ENCODE data around the gene SPAG4.

SPAG4 gene

GRCh38 chr20:35650632-35651031 lies 35.0 kb downstream of the SPAG4 start:
- TF ChIP-seq MAX (IDR thresholded peaks at IDR 0.05) (no peak), RAD21 (IDR thresholded peaks at IDR 0.05; ENCODE audit: low read depth) (no peak), REST (IDR thresholded peaks at IDR 0.05; ENCODE audit: low read depth) (no peak), EGR1 (IDR thresholded peaks at IDR 0.05) (no peak), YY1 (IDR thresholded peaks at IDR 0.05; ENCODE audit: low read depth) (no peak), USF1 (IDR thresholded peaks at IDR 0.05) (no peak), CREB1 (IDR thresholded peaks at IDR 0.05; ENCODE audit: low read depth) (no peak), TEAD4 (IDR thresholded peaks at IDR 0.05) (no peak), EP300 (IDR thresholded peaks at IDR 0.05; ENCODE audit: borderline replicate concordance) (no peak), FOXM1 (IDR thresholded peaks at IDR 0.05; ENCODE audit: borderline replicate concordance, low read depth) (no peak), ZBTB7A (IDR thresholded peaks at IDR 0.05; ENCODE audit: low read depth) (no peak), TCF12 (IDR thresholded peaks at IDR 0.05; ENCODE audit: low read depth) (no peak), NFIC (IDR thresholded peaks at IDR 0.05) (no peak)

- TF ChIP-seq FOXM1 (IDR thresholded peaks at IDR 0.05; ENCODE audit: borderline replicate concordance, low read depth) (no peak), TEAD4 (IDR thresholded peaks at IDR 0.05) (no peak), EGR1 (IDR thresholded peaks at IDR 0.05) (no peak), ZBTB7A (IDR thresholded peaks at IDR 0.05; ENCODE audit: low read depth) (no peak), TAF1 (IDR thresholded peaks at IDR 0.05; ENCODE audit: low read depth) (no peak), EP300 (IDR thresholded peaks at IDR 0.05; ENCODE audit: borderline replicate concordance) (no peak), TCF12 (IDR thresholded peaks at IDR 0.05; ENCODE audit: low read depth) (no peak), USF1 (IDR thresholded peaks at IDR 0.05) (no peak), CEBPB (IDR thresholded peaks at IDR 0.05) (no peak), RAD21 (IDR thresholded peaks at IDR 0.05; ENCODE audit: low read depth) (no peak), REST (IDR thresholded peaks at IDR 0.05; ENCODE audit: low read depth) (no peak), MAX (IDR thresholded peaks at IDR 0.05) (no peak)
Observed at GRCh38 chr20:35651958-35652357, 36.3 kb downstream of the SPAG4 start.

- TF ChIP-seq CREB1 (IDR thresholded peaks at IDR 0.05; ENCODE audit: low read depth) (no peak), TCF12 (IDR thresholded peaks at IDR 0.05; ENCODE audit: low read depth) (no peak), MAX (IDR thresholded peaks at IDR 0.05) (no peak), ZBTB7A (IDR thresholded peaks at IDR 0.05; ENCODE audit: low read depth) (no peak), CEBPB (IDR thresholded peaks at IDR 0.05) (no peak), TAF1 (IDR thresholded peaks at IDR 0.05; ENCODE audit: low read depth) (no peak), USF1 (IDR thresholded peaks at IDR 0.05) (no peak), RAD21 (IDR thresholded peaks at IDR 0.05; ENCODE audit: low read depth) (no peak), TEAD4 (IDR thresholded peaks at IDR 0.05) (no peak), YY1 (IDR thresholded peaks at IDR 0.05; ENCODE audit: low read depth) (no peak), REST (IDR thresholded peaks at IDR 0.05; ENCODE audit: low read depth) (no peak), EP300 (IDR thresholded peaks at IDR 0.05; ENCODE audit: borderline replicate concordance) (no peak)
Observed at GRCh38 chr20:35652641-35653429, 37.2 kb downstream of the SPAG4 start.

Measured in Ishikawa (cell line).